Keratinocyte (primary cell): Measurements from ENCODE around the gene ACAN. TPM values are rescaled to one million over a fixed set of nuclear protein-coding genes. Genes with fewer than 3 reads are reported as not detected.

Source experiments
- DNase-seq: peaks from one replicate; pipeline ENCODE4 v3.0.0-alpha.2; 2011; ENCODE audit warnings: low read depth, missing footprints, low spot score
- FAIRE-seq: peaks from 2 replicates; lab custom pipeline; 2011; peaks lifted over from hg19 to GRCh38; lab: Jason Lieb, UNC
- H2AFZ ChIP-seq: 2 replicates; pipeline ENCODE4 v1.6.0; 2012; ENCODE audit warnings: low read length, control low read depth, inconsistent platforms; ENCODE audit not compliant: control insufficient read depth
- H3K27ac ChIP-seq: 2 replicates; pipeline ENCODE4 v1.5.1; 2011; ENCODE audit warnings: low read length; ENCODE audit not compliant: control insufficient read depth, insufficient read depth
- H3K27me3 ChIP-seq: 3 replicates; pipeline ENCODE4 v1.6.0; 2011; ENCODE audit warnings: low read length; ENCODE audit not compliant: control insufficient read depth, insufficient read depth; ENCODE audit errors: extremely low read depth
- H3K36me3 ChIP-seq, 2 experiments: 2 replicates in 1 of 2; 3 replicates in 1 of 2; pipeline ENCODE4 v1.5.1; 2011; ENCODE audit warnings: low read length in 2 of 2, mild to moderate bottlenecking in 1 of 2; ENCODE audit not compliant: control insufficient read depth in 2 of 2, insufficient read depth in 2 of 2; ENCODE audit errors: extremely low read depth in 1 of 2
- H3K4me1 ChIP-seq: 3 replicates; pipeline ENCODE4 v1.5.1; 2011; ENCODE audit warnings: low read length; ENCODE audit not compliant: control insufficient read depth, insufficient read depth; ENCODE audit errors: extremely low read depth
- H3K4me2 ChIP-seq: 3 replicates; pipeline ENCODE4 v1.6.0; 2011; ENCODE audit warnings: low read depth, low read length; ENCODE audit not compliant: control insufficient read depth, insufficient read depth; ENCODE audit errors: extremely low read depth
- H3K4me3 ChIP-seq, 3 experiments: fragments of 200-600 bp in 1 of 3; sonication (generic) in 1 of 3; 2 replicates in 2 of 3; 3 replicates in 1 of 3; pipeline ENCODE4 v1.5.1; 2011 to 2016; ENCODE audit warnings: low read length in 3 of 3, mild to moderate bottlenecking in 3 of 3, control low read depth in 2 of 3, inconsistent platforms in 1 of 3, low read depth in 1 of 3, mixed read lengths in 1 of 3, mixed run types in 1 of 3, moderate library complexity in 1 of 3; ENCODE audit not compliant: control insufficient read depth in 2 of 3, insufficient read depth in 2 of 3; ENCODE audit errors: extremely low read depth in 1 of 3
- H3K79me2 ChIP-seq: 2 replicates; pipeline ENCODE4 v1.6.0; 2012; ENCODE audit warnings: low read length; ENCODE audit not compliant: control insufficient read depth, insufficient read depth
- H3K9ac ChIP-seq: 3 replicates; pipeline ENCODE4 v1.6.0; 2011; ENCODE audit warnings: low read length; ENCODE audit not compliant: control insufficient read depth, insufficient read depth; ENCODE audit errors: extremely low read depth
- H3K9me1 ChIP-seq: 3 replicates; pipeline ENCODE4 v1.6.0; 2011; ENCODE audit warnings: low read length; ENCODE audit not compliant: control insufficient read depth, insufficient read depth; ENCODE audit errors: extremely low read depth
- H3K9me3 ChIP-seq: 2 replicates; pipeline ENCODE4 v1.5.1; 2012; ENCODE audit warnings: low read depth, low read length; ENCODE audit not compliant: control insufficient read depth
- H4K20me1 ChIP-seq: 3 replicates; pipeline ENCODE4 v1.6.0; 2011; ENCODE audit warnings: low read length; ENCODE audit not compliant: control insufficient read depth, insufficient read depth; ENCODE audit errors: extremely low read depth
- CTCF ChIP-seq, 3 experiments: IDR thresholded peaks in 1 of 3; conservative IDR thresholded peaks in 1 of 3; optimal IDR thresholded peaks in 1 of 3; 2 replicates in 2 of 3; 3 replicates in 1 of 3; pipeline versions ENCODE3 to v1.5.1; 2011; ENCODE audit warnings: low read length in 3 of 3, mild to moderate bottlenecking in 3 of 3, moderate library complexity in 2 of 3, control low read depth in 1 of 3, inconsistent platforms in 1 of 3; ENCODE audit not compliant: insufficient read depth in 2 of 3; ENCODE audit errors: extremely low read depth in 1 of 3
- EZH2 ChIP-seq: IDR thresholded peaks from one replicate; pipeline ENCODE4 v1.6.1; 2012; ENCODE audit warnings: inconsistent platforms, mild to moderate bottlenecking, low read length, moderate library complexity
- dilution Hi-C: fragments of 300-500 bp; cut with MboI; formaldehyde crosslinking; loops from one replicate; pipeline ENCODE4 v1.7.0; 2020; ENCODE audit warnings: low sequenced_read_pairs; ENCODE audit not compliant: extremely low pct_ligation_motif_present
- polyA plus RNA-seq, 5 experiments: library from polyadenylated mRNA; depleted of rRNA in 3 of 5; stranded (reverse) in 3 of 5; stranded (forward) in 1 of 5; unstranded in 1 of 5; fragments of >200 nt; gene quantifications; 1 replicate in 1 of 5; 2 replicates in 3 of 5; 3 replicates in 1 of 5; pipeline versions ENCODE4 v1.2.1 to v1.2.3, GENCODE V29; 2011 to 2012; ENCODE audit warnings: missing spikeins in 2 of 5, low read depth in 1 of 5, low replicate concordance in 1 of 5

The ACAN gene
- polyA plus RNA-seq, 1 donor (not counting 4 experiments of a cell fraction or from before 2014, with no cell fraction given): not detected

- Histone ChIP-seq H3K79me2 (no peaks in the 10 kb centered on the region), H4K20me1 (no peaks in the 10 kb centered on the region), H3K27me3 (no peaks in the 10 kb centered on the region), H3K36me3 (peaks cover 7 to 29% of the 10 kb centered on the region in 2 experiments), H3K4me1 (peaks cover 9% of the 10 kb centered on the region), H3K9me3 (no peaks in the 10 kb centered on the region), H3K27ac (no peak overlapping the region), H2AFZ (no peak overlapping the region), H3K4me3 (no peak overlapping the region), H3K9ac (no peak overlapping the region), H3K4me2 (no peak overlapping the region), H3K9me1 (no peaks in the 10 kb centered on the region)
- FAIRE-seq (no peak), DNase-seq (no peak)
- dilution Hi-C loops: no loop called here
- TF ChIP-seq CTCF (optimal IDR thresholded peaks at IDR 0.05 in 1 of 3, IDR thresholded peaks at IDR 0.05 in 1 of 3, conservative IDR thresholded peaks at IDR 0.05 in 1 of 3; ENCODE audit: extremely low read depth in 1 of 3, insufficient read depth in 2 of 3, low read length in 3 of 3) (no peak), EZH2 (no peak)
Observed at GRCh38 chr15:88907111-88907510, 103.9 kb downstream of the ACAN start.

GRCh38 chr15:88908123-88908522, 104.9 kb downstream of the ACAN start:
- DNase-seq (no peak), FAIRE-seq (no peak)
- dilution Hi-C loops: no loop called here
- peaks cover 13% of the 10 kb centered on the region for H3K4me1 ChIP-seq
- peaks cover 7 to 24% of the 10 kb centered on the region in 2 experiments for H3K36me3 ChIP-seq
- H3K9ac ChIP-seq: no peak overlapping the region
- no peak overlapping the region for H3K4me3 ChIP-seq
- H3K9me3 ChIP-seq: no peaks in the 10 kb centered on the region
- no peaks in the 10 kb centered on the region for H3K27me3 ChIP-seq
- no peak overlapping the region for H3K27ac ChIP-seq
- H3K4me2 ChIP-seq: no peak overlapping the region
- H3K79me2 ChIP-seq: no peaks in the 10 kb centered on the region
- no peaks in the 10 kb centered on the region for H3K9me1 ChIP-seq
- H4K20me1 ChIP-seq: no peaks in the 10 kb centered on the region
- no peak overlapping the region for H2AFZ ChIP-seq
- no peak for TF ChIP-seq CTCF (optimal IDR thresholded peaks at IDR 0.05 in 1 of 3, IDR thresholded peaks at IDR 0.05 in 1 of 3, conservative IDR thresholded peaks at IDR 0.05 in 1 of 3; ENCODE audit: extremely low read depth in 1 of 3, insufficient read depth in 2 of 3, low read length in 3 of 3)
